HG03095 (cell line): ENCODE results near the gene XKR3.
"Not testable (repeated sequence)": the region's sequence is repeated elsewhere in the genome, so short reads cannot be mapped to it uniquely, and the experiment has no call there.

Experiments used
- ATAC-seq: cut with Tn5 transposase; IDR thresholded peaks from one replicate; pipeline ENCODE4 v1.9.1; 2021; ENCODE audit warnings: moderate library complexity; ENCODE audit not compliant: unreplicated experiment

Gene XKR3

DNA sequence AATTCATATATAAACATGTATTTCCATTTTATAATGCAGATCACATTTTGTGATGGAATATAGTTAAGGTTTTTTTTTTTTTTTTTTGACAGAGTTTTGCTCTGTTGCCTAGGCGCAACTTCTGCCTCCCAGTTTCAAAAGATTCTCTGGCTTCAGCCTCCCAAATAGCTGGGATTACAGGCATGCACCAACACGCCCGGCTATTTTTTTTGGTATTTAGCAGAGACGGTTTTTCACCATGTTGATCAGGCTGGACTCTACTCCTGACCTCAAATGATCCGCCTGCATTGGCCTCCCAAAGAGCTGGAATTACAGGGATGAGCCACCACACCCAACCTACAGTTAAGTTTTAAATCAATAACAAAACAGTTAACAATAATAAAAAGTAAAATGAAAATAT, 18.8 kb downstream of the XKR3 start:
- no peak for ATAC-seq

DNA sequence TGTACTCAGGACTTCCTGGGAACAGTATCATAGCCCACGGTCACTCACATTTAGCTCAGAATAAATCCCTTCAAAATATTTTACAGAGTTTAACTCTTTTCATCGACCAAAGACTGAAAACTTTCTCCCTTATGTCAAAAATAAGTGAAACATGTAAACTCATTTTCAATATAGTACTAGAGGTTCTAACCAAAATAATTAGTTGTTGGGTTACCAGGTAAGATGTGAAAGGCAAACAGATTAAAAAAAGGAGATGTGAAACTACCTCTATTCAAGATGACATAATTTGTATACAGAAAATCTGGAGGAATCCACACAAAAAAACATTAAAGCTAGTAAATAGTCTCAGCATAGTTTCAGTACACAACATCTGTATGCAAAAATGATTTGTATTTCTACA, 20.3 kb downstream of the XKR3 start:
- ATAC-seq: no peak

DNA sequence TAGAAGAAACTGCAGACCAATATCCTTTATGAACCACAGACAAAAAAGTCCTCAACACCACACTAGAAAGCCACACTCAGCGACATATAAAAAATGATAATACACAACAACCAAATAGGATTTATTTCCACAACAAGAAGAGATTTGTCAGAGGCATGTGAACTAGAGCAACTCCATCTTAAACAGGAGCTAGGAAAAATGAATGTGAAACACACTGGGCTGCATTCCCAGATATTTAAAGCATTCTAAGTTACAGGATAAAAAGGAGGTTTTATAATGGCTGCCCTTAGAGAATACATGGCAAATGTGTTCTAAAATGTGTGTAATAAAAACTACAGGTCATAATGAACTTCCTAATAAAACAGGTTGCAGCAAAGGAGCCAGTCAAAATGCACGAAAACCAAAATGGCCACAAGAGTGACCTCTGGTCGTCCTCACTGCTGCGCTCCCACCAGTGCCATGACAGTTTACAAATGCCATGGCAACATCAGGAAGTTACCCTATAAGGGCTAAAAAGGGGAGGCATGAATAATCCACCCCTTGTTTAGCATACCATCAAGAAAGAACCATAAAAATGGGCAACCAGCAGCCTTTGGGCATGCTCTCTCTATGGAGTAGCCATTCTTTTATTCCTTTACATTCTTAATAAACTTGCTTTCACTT, 21.8 kb downstream of the XKR3 start:
- no peak for ATAC-seq

DNA sequence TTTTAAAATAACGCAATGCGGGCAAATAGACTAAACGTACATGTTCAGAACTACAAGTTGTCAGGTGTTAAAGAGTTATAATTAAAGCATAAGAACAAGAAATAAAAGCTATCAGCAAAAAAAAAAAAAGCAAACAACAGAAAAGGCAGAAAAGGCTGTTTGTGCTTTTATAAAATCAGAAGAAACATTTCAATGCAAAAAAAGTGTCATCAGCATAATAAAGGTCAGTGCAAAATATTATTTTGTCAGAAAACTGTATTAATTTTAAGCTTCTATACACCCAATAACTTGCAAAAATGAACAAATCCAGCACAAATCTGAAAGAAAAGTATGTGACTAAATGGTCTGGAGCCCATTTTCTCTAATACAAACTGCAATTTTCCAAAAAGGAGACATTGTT, 23.6 kb downstream of the XKR3 start:
- ATAC-seq: no peak

DNA sequence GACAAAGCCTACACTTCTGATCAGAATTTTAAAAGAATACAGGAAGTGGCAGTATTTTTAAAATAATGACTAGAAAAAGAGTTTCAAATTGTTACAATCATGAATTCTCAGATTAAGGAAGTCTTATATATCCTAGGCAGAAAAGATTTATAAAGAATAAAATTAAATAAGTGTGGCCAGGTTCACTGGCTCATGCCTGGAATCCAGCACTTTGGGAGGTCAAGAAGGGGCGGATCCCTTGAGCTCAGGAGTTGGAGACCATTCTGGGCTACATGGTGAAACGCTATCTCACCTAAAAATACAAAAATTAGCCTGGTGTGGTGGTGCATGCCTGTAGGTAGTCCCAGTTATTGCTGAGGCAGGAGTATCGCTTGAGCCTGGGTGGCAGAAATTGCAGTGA, 24.1 kb downstream of the XKR3 start:
- no peak for ATAC-seq

DNA sequence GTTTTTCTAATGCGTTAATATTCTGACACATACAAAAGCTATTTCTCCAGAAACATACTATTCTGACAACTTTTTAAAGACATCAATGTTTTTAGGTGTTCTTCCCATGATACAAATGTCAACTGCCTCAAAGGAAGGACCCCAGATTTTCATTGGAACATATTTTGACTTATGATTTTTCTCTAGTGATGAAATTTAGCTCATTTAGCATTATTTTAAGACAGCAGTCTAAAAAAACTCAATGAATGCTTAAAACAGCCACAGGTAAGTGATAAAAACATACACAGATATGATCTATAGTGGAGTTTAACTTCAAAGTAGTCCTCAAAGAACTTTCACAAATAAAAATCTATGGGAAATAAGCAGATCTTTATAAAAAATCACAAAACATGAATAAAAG, 24.9 kb downstream of the XKR3 start:
- no peak for ATAC-seq

DNA sequence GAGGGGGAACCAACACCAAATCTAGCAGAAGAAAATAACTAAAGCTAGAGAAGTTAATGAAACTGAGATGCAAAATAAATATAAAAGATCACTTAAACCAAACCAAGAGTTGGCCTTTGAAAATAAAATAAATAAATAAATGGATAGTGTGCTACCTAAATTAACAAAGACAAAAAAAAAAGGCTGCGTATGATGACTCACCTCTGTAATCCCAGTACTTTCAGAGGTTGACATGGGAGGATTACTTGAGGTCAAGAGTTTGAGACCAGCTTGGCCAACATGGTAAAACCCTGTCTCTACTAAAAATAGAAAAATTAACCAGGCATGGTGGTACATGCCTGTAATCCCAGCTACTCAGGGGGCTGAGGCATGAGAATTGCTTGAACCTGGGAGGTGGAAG, 29.7 kb downstream of the XKR3 start:
- ATAC-seq: not testable (repeated sequence)

DNA sequence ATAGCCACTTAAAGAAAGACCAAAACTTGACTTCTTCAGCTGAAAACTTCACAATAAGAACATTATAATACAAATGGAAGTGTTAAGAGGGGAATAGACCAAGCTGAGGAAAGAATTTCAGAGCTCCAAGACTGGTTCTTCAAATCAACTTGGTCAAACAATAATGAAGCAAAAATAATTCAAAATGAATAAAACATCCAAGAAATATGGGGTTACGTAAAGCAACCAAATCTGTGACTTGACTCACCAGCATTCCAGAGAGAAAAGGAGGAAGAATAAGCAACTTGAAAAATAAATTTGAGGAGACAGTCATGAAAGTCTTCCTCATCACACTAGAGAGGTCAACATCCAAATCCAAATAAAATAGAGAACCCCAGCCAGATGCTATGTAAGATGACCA, 31.4 kb downstream of the XKR3 start:
- ATAC-seq: no peak

DNA sequence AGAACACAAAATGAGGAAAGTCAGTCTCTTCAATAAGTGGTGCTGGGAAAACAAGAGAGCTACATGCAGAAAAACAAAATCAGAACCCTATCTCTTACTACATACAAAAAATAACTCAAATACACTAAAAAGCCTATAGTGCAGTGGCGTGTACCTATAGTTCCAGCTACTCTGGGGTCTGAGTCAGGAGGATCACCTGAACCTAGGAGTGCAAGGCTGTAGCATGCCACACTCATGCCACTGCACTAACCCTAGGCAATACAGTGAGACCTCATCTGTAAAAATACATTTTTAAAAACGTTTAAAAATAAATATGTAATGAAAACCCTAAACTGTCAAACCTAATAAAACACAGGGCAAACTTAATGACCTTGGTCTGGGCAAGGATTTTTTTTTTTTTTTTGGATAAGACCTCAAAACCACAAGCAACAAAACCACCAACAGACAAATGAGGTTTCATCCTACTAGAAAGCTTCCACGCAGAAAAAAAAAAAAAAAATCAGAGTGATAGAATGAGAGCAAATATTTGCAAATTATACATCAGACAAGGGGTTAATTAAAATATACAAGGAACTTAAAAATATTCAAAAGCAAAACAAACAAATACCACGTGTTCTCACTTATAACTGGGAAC, 35.2 kb downstream of the XKR3 start:
- ATAC-seq: no peak

DNA sequence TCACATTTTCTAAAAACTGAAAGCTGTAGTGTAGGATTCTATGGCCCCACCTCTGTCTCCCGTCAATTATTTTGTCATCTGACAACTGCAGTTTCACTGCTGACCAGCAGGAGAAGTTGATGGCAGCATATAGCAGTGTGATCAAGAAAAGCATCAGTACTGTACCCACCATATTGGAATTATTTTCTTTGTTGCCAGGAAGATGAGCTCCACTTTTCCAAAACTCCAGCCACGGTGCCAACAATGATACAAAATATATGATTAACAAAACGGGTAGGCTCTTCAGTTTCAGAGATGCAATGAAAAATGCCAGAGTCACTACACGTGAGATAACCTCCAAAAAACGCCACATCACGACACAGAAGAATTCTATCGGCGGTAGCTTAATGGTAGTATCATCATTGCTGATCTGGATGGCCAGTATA, 41.3 kb downstream of the XKR3 start:
- no peak for ATAC-seq

DNA sequence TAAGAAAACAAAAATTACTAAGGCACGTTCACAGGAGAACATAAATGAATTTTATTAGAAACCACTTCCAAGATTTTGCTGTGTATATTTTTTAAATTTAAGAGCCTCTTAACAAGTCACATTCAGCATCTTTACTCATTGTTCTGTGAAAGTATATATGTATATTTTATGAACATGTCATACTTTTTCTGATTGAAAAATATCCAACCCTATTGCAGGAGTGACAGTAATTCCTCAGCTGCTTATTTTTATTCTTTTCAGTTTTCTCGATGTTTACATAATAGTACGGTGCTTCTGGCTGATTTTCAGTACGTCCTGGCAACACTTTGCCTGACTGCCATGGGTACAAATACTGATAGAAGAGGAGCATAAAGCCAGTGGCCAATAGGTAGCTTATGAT, 41.8 kb downstream of the XKR3 start:
- ATAC-seq: no peak

DNA sequence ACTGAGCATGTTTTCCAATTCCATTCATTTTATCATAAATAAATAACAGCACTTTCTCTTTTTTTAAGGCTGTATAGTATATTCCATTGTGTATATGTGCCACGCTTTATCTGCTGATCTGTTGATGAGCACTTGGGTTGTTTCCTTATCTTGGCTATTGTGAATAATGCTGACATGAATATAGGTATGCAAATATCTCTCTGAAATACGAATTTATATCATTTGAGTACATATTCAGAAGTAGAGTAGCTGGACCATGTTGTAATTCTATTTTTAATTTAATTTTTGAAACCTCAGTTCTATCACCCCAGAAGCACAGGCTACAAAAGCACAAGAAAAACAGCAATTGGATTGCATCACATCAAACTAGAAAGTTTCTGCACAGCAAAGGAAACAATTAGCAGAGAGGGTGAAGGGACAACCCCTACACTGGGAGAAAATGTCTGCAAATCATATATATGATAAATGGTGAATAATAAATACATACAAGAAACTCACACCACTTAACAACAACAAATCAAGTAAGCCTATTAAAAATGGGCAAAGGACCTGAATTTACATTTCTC, 43.4 kb downstream of the XKR3 start:
- ATAC-seq: no peak

DNA sequence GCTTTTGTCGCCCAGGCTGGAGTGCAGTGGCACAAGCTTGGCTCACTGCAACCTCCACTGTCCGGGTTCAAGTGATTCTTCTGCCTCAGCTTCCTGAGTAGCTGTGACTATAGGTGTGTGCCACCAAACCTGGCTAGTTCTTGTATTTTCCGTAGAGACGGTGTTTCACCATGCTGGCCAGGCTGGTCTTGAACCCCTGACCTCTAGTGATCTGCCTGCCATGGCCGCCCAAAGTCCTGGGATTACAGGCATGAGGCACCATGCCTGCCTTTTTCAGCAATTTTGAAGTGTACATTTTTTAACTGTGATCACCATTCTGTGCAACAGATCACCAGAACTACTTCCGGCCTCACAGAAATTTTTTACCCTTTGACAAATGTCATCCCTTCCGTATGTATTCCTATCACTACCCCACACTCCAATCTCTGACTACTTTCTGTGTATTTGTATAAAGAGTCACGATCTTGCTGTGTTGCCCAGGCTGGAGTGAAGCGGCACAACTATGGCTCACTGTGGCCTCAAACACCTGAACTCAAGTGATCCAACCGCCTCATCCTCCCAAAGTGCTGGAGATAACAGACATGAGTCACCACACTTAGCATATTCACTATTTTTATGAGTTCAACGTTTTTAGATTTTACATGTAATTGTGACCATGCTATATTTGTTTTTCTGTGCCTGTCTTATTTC, 44.0 kb downstream of the XKR3 start:
- no peak for ATAC-seq

DNA sequence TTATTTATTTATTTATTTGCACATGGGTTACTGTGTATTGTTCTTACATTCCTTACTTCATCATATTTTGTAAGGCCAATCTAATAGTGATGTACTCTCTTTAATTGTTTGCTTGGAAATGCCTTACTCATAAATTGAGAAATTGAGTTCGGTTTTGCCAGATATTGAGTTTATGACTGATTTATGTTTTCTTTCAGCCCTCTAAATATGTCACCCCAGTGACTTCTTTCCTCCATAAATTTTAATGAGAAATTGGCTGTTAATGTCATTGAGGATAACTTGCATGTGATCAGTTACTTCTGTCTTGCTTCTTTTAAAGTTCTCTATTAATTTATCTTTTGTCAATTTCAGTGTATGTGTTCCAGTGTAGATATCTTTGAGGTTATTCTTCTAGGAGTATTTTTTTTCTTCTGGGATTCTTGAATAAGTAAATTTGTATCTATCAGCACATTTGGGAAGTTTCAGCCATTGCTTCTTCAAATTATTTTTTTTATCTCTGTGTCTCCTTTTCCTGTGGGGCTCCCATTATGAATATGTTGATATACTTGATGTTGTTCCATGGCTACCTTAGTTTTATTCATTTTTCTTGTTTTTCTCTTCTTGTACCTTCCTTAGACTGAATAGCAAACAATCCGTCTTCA, 47.8 kb downstream of the XKR3 start:
- ATAC-seq: no peak

DNA sequence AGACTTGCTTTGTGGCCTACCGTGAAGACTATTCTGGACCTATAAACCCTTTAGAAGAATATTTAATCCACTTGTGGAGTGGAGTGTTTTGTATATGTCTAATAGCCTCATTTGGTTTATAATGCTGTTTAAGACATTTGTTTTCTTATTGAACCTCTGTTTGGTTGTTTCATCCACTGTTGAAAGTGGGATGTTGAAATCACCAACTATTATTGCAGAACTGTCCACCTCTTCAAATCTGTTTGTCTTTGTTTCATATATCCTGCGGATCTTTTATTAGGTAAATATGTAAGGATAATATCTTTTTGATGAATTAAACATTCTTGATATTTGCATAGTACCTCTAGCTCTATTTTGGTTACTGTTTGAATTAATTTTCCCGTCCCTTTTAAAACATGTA, 49.1 kb downstream of the XKR3 start:
- ATAC-seq: no peak

DNA sequence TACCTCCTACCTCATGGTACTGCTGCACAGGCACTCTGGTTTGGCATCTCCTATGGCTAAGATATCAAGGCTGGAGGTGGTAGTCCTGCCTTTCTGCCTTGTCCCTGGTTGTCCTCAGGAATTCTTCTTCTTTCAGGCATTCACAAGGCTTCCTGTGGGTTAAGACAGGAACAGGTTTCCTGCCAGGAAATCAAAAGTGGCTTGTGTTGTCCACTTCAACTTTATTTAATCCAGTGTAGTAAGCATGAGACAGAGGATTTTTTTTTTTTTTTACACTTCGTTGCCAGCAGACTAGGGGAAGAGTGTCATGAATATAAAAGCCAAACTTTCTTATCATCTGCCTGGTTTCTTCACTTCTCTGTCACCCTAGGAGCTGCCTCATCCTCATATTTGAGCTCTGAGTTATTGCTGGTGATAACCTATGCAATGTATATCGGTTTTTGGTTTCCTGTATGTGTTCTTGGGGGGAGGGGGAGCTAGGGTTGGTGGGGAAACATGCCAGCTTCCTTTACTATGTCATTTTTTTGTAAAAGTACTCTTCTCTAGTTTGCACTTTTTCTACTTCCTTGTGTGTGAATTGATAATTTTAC, 50.2 kb downstream of the XKR3 start:
- no peak for ATAC-seq

DNA sequence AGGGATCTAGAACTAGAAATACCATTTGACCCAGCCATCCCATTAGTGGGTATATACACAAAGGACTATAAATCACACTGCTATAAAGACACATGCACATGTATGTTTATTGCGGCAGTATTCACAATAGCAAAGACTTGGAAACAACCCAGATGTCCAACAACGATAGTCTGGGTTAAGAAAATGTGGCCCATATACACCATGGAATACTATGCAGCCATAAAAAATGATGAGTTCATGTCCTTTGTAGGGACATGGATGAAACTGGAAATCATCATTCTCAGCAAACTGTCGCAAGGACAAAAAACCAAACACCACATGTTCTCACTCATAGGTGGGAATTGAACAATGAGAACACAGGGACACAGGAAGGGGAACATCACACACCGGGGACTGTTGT, 53.6 kb downstream of the XKR3 start:
- not testable (repeated sequence) for ATAC-seq

DNA sequence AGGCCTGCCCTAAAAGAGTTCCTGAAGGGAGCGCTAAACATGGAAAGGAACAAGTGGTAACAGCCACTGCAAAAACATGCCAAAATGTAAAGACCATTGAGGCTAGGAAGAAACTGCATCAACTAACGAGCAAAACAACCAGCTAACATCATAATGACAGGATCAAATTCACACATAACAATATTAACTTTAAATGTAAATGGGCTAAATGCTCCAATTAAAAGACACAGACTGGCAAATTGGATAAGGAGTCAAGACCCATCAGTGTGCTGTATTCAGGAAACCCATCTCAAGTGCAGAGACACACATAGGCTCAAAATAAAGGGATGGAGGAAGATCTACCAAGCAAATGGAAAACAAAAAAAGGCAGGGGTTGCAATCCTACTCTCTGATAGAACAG, 57.3 kb downstream of the XKR3 start:
- ATAC-seq: not testable (repeated sequence)

DNA sequence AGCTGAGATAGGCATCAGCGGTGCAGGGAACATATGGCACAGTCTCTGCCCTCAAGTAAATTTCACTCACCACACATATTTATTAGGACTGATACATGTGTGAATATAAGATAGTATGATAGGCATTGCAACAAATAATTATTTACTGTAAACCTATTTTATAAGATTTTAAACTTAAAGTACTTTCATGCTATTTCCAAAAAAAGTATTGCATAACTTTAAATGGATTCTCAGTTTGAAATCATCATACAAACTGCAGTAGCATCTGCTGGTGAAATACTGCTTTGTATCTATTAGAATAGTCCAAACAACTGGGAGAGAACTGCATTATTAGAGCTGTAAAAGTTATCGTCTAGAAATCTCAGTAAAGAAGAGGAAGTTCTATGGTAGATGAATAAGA, 63.0 kb downstream of the XKR3 start:
- ATAC-seq: not testable (repeated sequence)

DNA sequence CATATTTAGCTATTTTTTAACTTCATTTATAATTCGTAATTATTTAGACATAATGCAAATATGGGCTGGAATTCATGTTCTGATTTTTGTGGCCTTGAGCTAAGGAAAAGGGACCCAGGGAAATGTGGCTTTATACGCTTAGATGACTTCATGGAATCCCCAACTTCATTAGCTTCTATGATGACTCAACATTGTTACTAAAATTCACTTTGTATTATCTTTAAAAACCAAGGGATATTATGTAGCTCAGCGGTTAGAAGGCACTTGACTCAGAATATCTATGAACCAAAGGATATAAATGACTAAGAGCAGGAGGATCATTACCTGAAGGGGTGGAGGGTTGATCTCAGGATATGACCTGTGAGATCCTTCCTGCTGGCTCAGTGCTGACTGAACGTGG, 64.8 kb downstream of the XKR3 start:
- ATAC-seq: not testable (repeated sequence)

DNA sequence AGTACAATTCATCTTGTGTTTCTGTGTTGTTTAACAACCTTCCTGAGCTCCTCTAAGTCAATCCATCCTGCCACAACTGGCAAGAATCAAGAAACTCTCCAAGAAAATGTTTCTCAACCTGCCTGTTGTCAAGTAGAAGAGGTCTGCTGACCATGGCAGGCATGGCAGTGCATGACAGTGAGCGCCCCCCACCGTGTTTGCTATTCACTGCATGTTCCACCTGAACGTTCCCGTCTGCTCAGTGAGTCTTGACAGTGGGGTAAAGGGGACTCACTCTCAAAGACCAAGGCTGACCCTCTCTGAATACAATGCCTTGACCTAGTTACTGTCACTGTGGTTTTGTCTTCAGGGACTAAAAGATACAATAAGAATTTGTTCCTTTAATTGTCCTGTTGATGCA, 75.9 kb downstream of the XKR3 start:
- ATAC-seq: not testable (repeated sequence)
